H54 (cell line): ENCODE data around the gene KRT2.

Source experiments
- DNase-seq: peaks from one replicate; pipeline ENCODE4 v3.0.0; 2011; ENCODE audit warnings: low spot score, mixed read lengths; ENCODE audit not compliant: insufficient read length
- FAIRE-seq: peaks from 3 replicates; lab custom pipeline; 2011; peaks lifted over from hg19 to GRCh38; lab: Jason Lieb, UNC
- POLR2A ChIP-seq: IDR thresholded peaks from 2 replicates; pipeline ENCODE4 v1.6.1; 2011; ENCODE audit warnings: low read depth, mild to moderate bottlenecking, low read length

Gene KRT2

GRCh38 chr12:52631676-52632459 lies 20.1 kb downstream of the KRT2 start:
- FAIRE-seq, result no peak
- no peak for TF ChIP-seq POLR2A

GRCh38 chr12:52631264-52631663 lies 20.7 kb downstream of the KRT2 start:
- no peak for DNase-seq
- no peak for TF ChIP-seq POLR2A
- FAIRE-seq, result no peak

More at GRCh38 chr12:52631676-52632459, 20.1 kb downstream of the KRT2 start:
- DNase-seq, result no peak

- TF ChIP-seq POLR2A, result no peak
- no peak for FAIRE-seq
- no peak for DNase-seq
Observed at GRCh38 chr12:52630599-52631200, 21.3 kb downstream of the KRT2 start.

- TF ChIP-seq POLR2A, result no peak
- FAIRE-seq, result no peak
- no peak for DNase-seq
Observed at GRCh38 chr12:52630008-52630500, 22.0 kb downstream of the KRT2 start.

- FAIRE-seq (no peak), DNase-seq (no peak)
- no peak for TF ChIP-seq POLR2A
Observed at GRCh38 chr12:52629281-52630007, 22.6 kb downstream of the KRT2 start.

GRCh38 chr12:52628841-52629240 lies 23.2 kb downstream of the KRT2 start:
- no peak for FAIRE-seq
- no peak for TF ChIP-seq POLR2A
- no peak for DNase-seq

GRCh38 chr12:52628111-52628507 lies 23.9 kb downstream of the KRT2 start:
- no peak for TF ChIP-seq POLR2A
- FAIRE-seq, result no peak

GRCh38 chr12:52627395-52628110 lies 24.5 kb downstream of the KRT2 start:
- DNase-seq, result no peak
- FAIRE-seq, result no peak
- TF ChIP-seq POLR2A, result no peak

More at GRCh38 chr12:52628111-52628507, 23.9 kb downstream of the KRT2 start:
- DNase-seq, result no peak

- DNase-seq (no peak), FAIRE-seq (no peak)
- no peak for TF ChIP-seq POLR2A
Observed at GRCh38 chr12:52622349-52622748, 29.7 kb downstream of the KRT2 start.

- no peak for TF ChIP-seq POLR2A
Observed at GRCh38 chr12:52618866-52619265, 33.1 kb downstream of the KRT2 start.

GRCh38 chr12:52618216-52618615 lies 33.8 kb downstream of the KRT2 start, which contains the start of gene KRT73:
TSS of gene KRT73 (minus strand) at chr12:52618559. CDS start at chr12:52618524, 35 bp downstream.
- FAIRE-seq (no peak), DNase-seq (no peak)
- TF ChIP-seq POLR2A, result no peak

More at GRCh38 chr12:52618866-52619265, 33.1 kb downstream of the KRT2 start:
- FAIRE-seq, result no peak
- DNase-seq, result no peak

GRCh38 chr12:52617403-52617785 lies 34.6 kb downstream of the KRT2 start:
- DNase-seq (no peak), FAIRE-seq (no peak)
- TF ChIP-seq POLR2A, result no peak

GRCh38 chr12:52616680-52617402 lies 35.2 kb downstream of the KRT2 start:
- TF ChIP-seq POLR2A, result no peak
- DNase-seq (no peak), FAIRE-seq (no peak)

GRCh38 chr12:52615912-52616311 lies 36.1 kb downstream of the KRT2 start:
- no peak for TF ChIP-seq POLR2A
- FAIRE-seq (no peak), DNase-seq (no peak)
